ENCODE measurements around the gene SF3B2. TPM values are rescaled to one million over a fixed set of nuclear protein-coding genes. Genes with fewer than 3 reads are reported as not detected.

The SF3B2 gene
- total RNA-seq, 1 experiment from 2014 or later: 237 TPM

DNA sequence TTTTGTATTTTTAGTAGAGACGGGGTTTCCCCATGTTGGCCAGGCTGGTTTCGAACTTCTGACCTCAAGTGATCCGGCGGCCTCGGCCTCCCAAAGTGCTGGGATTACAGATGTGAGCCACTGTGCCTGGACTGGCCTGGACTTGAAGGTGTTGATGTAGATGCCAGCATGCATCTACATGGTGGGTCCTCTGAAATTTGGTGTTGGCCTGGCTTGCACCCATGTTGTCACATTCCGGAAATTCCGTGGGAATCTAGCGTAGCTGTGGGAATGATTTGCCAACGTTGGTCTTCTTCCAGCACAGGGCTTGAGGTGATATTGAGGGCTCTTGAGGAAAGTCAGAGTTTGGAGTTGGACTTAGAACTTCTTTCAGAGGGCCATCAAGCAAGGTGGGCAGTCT is 24.4 kb downstream of the SF3B2 start:
- no peak overlapping the region for H3K14ac ChIP-seq (ENCODE audit: insufficient read depth, low read length)
- DNase-seq: no peak
- H3K18ac ChIP-seq (ENCODE audit: insufficient read length, low read depth, low read length): no peak overlapping the region
- no peak overlapping the region for H3K27ac Mint-ChIP-seq
- no peak overlapping the region for H3K4me3 Mint-ChIP-seq
- H3K36me3 Mint-ChIP-seq (ENCODE audit: insufficient read depth in 1 of 3, low read depth in 3 of 3): peaks cover 5 to 20% (median 10%) of the 10 kb centered on the region in 3 experiments; a peak in 5 of 7 replicates
- H3K23ac ChIP-seq (ENCODE audit: insufficient read length, low read depth, low read length): no peak overlapping the region
- peaks cover 2% of the 10 kb centered on the region; the same call in 1 of the 2 replicates for H3K79me2 ChIP-seq (ENCODE audit: insufficient read depth, low read length)
- H2BK12ac ChIP-seq (ENCODE audit: insufficient read length, low read depth, low read length): no peak overlapping the region
- H3K4me1 Mint-ChIP-seq: peaks cover 3 to 11% of the 10 kb centered on the region in 2 experiments
- no peak overlapping the region for H4K8ac ChIP-seq (replicated peaks; ENCODE audit: insufficient read length, low read depth, low read length)
- TF ChIP-seq, protein P1, sequence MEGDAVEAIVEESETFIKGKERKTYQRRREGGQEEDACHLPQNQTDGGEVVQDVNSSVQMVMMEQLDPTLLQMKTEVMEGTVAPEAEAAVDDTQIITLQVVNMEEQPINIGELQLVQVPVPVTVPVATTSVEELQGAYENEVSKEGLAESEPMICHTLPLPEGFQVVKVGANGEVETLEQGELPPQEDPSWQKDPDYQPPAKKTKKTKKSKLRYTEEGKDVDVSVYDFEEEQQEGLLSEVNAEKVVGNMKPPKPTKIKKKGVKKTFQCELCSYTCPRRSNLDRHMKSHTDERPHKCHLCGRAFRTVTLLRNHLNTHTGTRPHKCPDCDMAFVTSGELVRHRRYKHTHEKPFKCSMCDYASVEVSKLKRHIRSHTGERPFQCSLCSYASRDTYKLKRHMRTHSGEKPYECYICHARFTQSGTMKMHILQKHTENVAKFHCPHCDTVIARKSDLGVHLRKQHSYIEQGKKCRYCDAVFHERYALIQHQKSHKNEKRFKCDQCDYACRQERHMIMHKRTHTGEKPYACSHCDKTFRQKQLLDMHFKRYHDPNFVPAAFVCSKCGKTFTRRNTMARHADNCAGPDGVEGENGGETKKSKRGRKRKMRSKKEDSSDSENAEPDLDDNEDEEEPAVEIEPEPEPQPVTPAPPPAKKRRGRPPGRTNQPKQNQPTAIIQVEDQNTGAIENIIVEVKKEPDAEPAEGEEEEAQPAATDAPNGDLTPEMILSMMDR (conservative IDR thresholded peaks at IDR 0.05): no peak
- H3K23me2 ChIP-seq (ENCODE audit: insufficient read length, low read depth, low read length, poor library complexity, severe bottlenecking): no peaks in the 10 kb centered on the region
- no peak overlapping the region for H3T11ph ChIP-seq (ENCODE audit: low read length)
- no peak overlapping the region for H2BK120ac ChIP-seq (ENCODE audit: low read depth, low read length, poor library complexity, severe bottlenecking)
- no peaks in the 10 kb centered on the region for H3K79me1 ChIP-seq (ENCODE audit: insufficient read depth, low read depth, low read length, poor library complexity, severe bottlenecking)
- no peak overlapping the region for H4K91ac ChIP-seq (ENCODE audit: insufficient read length, low read depth, low read length)
- H3K27me3 ChIP-seq (ENCODE audit: insufficient read depth, low read length): no peaks in the 10 kb centered on the region
- no CpG with 5 or more reads among the region's 9 CpGs for WGBS (ENCODE audit: extremely low coverage, insufficient read length, low lambda C conversion rate)
- H3K27me3 Mint-ChIP-seq (ENCODE audit: low read depth): no peaks in the 10 kb centered on the region
- H2BK5ac ChIP-seq (ENCODE audit: insufficient read length, low read length): no peak overlapping the region
- no peak overlapping the region for H2AK5ac ChIP-seq (ENCODE audit: insufficient read length, low read length)
- no peak overlapping the region for H2BK20ac ChIP-seq (ENCODE audit: low read depth, low read length, poor library complexity, severe bottlenecking)
- no peak overlapping the region for H4K5ac ChIP-seq (ENCODE audit: insufficient read length, low read depth, low read length)
- no peak overlapping the region for H3K4me2 ChIP-seq (ENCODE audit: insufficient read depth, insufficient read length, low read length)
- H3K4ac ChIP-seq (ENCODE audit: low read depth, low read length): no peak overlapping the region
- H2BK15ac ChIP-seq (ENCODE audit: low read depth, low read length): no peak overlapping the region
- H3K4me1 ChIP-seq (ENCODE audit: insufficient read depth, low read length): no peaks in the 10 kb centered on the region
- H4K20me1 ChIP-seq (ENCODE audit: control insufficient read depth, insufficient read depth, insufficient read length): no peaks in the 10 kb centered on the region
- no peaks in the 10 kb centered on the region; a peak in 1 of 5 replicates for H3K9me3 Mint-ChIP-seq
- H3K9me3 ChIP-seq (ENCODE audit: control insufficient read depth, low read depth, low read length): no peaks in the 10 kb centered on the region
- H3K56ac ChIP-seq (ENCODE audit: insufficient read length, low read depth, low read length): no peak overlapping the region
- H3K9ac ChIP-seq (ENCODE audit: extremely low read depth, insufficient read length, low read length): no peak overlapping the region
- no peak overlapping the region for H3K27ac ChIP-seq (ENCODE audit: insufficient read length, low read depth, low read length)
- no peak overlapping the region for H2AFZ ChIP-seq (ENCODE audit: low read length)
